Stimulated activated CD8-positive, alpha-beta memory T cell treated with anti-CD3 and anti-CD28 coated beads, Interleukin-7, amount 100 ng/mL, for 4 hours (primary cell): ENCODE results near the gene DUSP12.

Experiments
- DNase-seq, 2 donors: peaks; one replicate each; pipeline ENCODE4 v3.0.0-alpha.2; 2020; ENCODE audit warnings: low read depth in 2 of 2

Gene DUSP12

GRCh38 chr1:161727256-161727924, 22.2 kb upstream of the DUSP12 start:
- peak in 1 of 2 donors; percentile 15 for DNase-seq

- no peak for DNase-seq
Measured at GRCh38 chr1:161728376-161729226, 21.0 kb upstream of the DUSP12 start.

- DNase-seq = peak in 1 of 2 donors; percentile 24
Measured at GRCh38 chr1:161730050-161730564, 19.5 kb upstream of the DUSP12 start.

GRCh38 chr1:161731241-161731640, 18.3 kb upstream of the DUSP12 start:
- no peak for DNase-seq

GRCh38 chr1:161731981-161732718, 17.4 kb upstream of the DUSP12 start:
- DNase-seq = no peak

GRCh38 chr1:161733526-161733925, 16.1 kb upstream of the DUSP12 start:
- no peak for DNase-seq

- no peak for DNase-seq
Measured at GRCh38 chr1:161735837-161736236, 13.7 kb upstream of the DUSP12 start.

- no peak for DNase-seq
Measured at GRCh38 chr1:161736335-161736969, 13.1 kb upstream of the DUSP12 start.

GRCh38 chr1:161737625-161738024, 12.0 kb upstream of the DUSP12 start:
- no peak for DNase-seq

- peak; percentile 55 to 66 for DNase-seq
Measured at GRCh38 chr1:161738627-161739287, 10.8 kb upstream of the DUSP12 start.

GRCh38 chr1:161739865-161740566, 9.6 kb upstream of the DUSP12 start:
- no peak for DNase-seq

GRCh38 chr1:161740921-161741320, 8.7 kb upstream of the DUSP12 start:
- no peak for DNase-seq

GRCh38 chr1:161743231-161743630, 6.4 kb upstream of the DUSP12 start:
- DNase-seq = no peak

GRCh38 chr1:161747801-161748200, 1.8 kb upstream of the DUSP12 start:
- no peak for DNase-seq

- DNase-seq = peak in 1 of 2 donors; percentile 31
Measured at GRCh38 chr1:161763522-161764098, 14.0 kb downstream of the DUSP12 start.

- DNase-seq = peak; percentile 65 to 70
Measured at GRCh38 chr1:161766102-161766981, 16.8 kb downstream of the DUSP12 start, which contains the start of gene ATF6. Gene ATF6, plus strand, starts transcription at chr1:161766320. Its CDS starts 41 bp downstream, at chr1:161766361.

- no peak for DNase-seq
Measured at GRCh38 chr1:161768461-161768860, 18.9 kb downstream of the DUSP12 start.

GRCh38 chr1:161768986-161769672, 19.5 kb downstream of the DUSP12 start:
- no peak for DNase-seq
